GM21423 (cell line): ENCODE measurements around the gene RASGEF1C.
"Not testable (repeated sequence)": the region's sequence is repeated elsewhere in the genome, so short reads cannot be mapped to it uniquely, and the experiment has no call there.

Source experiments
- ATAC-seq: cut with Tn5 transposase; IDR thresholded peaks from one replicate; pipeline ENCODE4 v1.9.1; 2021; ENCODE audit warnings: mild to moderate bottlenecking, moderate library complexity; ENCODE audit not compliant: unreplicated experiment

The RASGEF1C gene

DNA sequence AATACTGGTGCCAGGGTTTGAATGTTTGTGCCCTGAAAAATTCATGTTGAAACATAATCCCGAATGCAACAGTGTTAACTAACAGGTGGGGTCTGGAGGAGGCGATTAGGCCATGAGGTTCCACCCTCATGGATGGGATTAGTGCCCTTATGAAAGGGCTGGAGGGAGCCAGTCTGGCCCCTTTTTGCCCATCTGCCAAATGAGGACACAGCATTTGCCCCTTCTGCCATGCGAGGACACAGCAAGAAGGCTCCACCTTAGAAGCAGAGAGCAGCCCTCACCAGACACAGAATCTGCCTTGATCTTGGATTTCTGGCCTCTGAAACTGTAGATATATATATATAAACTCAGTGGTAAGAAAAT, 104.9 kb downstream of the RASGEF1C start:
- no peak for ATAC-seq

DNA sequence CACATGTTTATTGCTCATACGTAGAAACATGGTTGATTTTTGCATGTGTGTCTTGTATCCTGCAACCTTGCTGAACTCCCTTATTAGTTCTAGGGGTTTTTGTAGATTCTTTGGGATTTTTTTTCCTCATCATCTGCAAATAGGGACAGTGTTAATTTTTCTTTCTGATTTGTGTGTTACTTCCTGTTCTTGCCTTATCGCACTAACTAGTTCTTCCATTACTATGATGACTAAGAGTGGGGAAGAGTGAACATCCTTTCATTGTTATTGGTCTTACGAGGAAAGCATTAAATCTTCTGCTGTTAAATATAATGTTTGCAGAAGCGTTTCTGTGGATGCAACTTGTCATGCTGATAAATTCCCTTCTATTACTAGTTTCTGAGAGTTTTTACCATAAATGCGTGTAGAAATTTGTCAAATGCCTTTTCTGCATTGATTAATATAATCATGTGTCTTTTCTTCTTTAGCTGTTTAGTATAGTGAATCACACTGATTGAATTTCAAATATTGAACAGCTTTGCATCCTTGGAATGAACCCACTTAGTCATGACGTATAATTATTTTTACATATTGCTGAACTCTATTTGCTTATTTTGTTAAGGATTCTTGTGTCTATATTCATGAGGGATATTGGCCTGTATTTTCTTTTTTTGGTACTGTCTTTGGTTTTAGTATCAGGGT, 105.4 kb downstream of the RASGEF1C start:
- ATAC-seq = no peak

DNA sequence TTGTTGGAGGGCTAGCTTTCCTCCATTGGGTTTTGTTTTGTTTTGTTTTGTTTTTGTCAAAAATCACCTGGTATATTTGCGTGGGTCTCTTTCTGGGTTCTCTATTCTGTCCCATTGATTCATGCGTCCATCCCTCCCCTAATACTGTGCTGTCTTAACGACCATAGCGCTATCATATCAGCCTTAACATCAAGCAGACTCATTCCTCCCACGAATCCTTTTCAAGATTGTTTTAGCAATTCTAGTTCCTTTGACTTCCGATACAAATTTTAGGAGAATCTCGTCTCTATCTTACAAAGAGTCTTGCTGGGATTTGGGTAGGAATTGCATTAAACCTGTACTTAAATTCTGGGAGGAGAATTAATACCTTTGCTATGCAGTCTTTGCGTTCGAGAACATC, 106.4 kb downstream of the RASGEF1C start:
- ATAC-seq = no peak

DNA sequence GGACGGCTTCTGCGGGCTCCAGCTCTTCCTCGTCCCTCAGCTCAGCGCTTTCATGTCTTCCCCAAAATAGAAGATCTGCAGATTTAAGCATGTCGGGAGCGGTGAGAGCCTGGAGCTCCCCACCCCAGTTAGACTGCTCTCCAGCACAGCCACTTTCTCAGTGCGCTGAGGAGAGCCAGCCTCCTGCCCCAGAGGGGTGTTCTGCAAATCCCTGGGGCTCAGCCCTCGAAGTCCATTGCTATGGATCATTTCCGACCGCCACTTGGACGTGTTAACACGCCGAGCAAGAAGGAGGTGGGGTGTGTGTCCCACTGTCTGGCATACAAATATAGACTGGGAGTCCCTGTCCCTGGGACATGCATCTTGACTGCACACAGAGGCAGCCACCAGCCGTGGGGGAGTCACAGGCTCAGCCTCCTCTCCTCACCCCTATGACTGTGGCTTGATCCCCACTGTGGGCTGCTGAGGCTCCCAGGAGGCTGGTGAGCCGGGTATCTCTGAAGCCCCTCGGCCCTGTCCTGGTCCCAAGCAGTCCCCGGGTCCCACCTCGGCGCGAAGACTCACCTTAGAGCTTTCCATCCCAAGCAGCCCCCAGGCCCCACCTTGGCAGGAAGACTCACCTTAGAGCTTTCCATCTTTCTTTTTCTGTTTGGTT, 107.4 kb downstream of the RASGEF1C start:
- no peak for ATAC-seq

DNA sequence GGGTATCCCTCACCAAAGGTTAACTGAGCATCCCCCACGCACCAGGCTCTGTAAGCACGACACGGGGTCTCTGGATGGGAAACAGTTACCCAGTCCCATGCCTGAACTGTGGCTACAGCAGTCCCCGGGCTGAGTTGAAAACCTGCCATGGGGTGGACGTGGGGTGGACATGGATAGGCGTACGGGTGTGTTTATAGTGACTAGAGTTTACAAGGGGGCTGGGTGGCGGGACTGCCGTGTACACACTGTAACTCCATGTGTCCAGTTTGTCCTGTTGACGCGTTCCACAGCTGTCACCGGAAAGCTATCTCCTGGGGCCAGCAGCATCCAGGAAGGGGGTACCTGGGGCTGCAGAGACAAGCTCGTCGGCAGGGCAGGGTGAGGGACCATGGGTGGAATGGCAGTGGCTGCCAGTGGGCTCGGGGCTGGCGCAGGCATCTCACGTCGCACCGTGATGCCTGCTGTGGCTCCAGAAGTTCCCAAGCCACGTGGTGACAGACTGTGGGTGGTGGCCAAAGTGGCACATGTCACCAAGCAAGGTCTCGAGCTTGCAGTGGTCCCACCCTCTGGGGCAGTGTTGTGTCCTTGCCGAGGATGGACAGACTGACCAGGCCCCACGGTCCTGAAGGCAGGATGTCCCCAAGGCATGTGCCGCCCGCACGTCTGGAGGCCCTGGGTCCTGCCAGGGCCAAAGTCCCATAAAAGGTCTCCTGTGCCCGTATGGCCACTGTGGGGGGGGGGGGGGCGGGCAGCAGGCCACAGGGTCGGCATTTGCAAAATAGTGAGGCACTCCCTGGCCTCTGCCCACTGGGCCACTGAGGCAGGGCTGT, 108.2 kb downstream of the RASGEF1C start:
- ATAC-seq = no peak

DNA sequence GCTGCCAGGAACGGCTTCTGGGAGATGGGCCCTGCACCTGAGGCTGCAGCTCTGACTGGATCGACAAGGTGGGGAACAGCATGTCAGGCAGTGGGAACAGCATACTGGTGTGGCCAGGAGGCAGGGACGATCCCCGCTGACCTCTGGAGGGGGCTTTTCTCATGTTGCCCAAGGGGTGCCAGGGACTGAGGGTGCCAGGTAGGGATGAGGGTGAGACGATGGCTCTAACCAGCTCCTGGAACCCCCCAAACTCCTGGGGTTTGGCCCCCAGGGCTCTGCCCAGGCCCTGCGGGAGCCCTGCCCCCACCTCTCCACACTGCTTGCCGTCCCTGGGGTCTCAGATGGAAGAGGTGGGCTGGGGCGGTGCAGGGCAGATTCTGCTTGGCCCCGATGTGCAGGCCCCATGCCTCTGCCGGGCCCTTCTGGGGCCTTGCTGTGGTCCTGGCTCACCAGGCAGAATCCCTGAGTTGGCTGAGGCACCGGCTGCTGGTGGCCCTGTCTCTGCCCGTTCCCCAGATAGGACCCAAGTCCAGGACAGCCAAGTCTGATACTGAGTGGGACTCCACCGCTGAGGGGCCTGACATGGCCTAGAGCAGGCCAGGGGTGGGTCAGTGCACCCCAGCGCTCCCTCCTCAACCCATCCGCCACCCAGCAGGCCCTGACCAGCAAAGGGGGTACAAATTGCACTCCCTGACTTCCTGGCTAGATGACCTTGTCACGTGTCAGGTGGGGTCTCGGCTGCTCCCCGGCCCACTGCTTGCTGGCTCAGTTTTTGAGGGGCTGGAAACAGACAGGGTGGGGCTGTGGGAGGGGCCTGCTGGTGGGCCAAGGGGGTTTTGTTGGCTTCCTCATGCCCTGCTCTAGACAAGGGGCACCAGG, 109.0 kb downstream of the RASGEF1C start:
- no peak for ATAC-seq

DNA sequence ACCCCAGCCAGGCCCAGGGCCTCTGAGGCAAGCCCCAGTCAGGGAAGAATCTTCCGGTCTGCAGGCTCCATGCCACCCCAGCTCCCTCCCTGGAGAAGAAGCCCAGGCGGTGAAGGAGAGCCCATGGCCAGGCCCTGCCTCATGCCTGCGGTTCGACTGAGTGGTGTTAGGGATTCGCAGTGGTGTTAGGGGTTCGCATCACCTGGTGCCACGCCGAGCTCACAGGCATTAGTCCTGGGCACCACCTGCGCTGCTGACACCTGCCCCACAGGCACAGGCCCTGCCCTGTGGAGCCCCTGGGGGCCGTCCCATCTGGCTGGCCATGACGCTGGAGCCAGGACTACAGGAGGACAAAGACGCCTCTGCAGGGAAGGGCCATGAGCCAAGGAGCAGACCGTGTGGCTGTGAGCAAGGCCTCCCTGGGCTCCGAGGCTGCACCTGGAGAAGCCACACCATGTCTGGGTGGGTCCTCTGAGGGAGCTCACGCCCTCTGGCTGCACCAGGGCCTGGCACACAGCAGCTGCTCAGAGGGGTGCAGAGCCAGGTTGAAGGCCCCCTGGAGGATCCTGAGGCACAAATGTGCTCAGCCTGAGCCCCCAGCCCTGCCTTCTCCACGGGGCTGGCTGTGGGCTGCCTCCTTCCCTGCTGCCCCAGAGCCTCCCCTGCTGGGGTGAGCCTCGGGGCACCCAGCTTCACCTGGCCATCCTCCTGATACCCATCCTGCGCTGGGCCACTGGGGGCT, 109.8 kb downstream of the RASGEF1C start:
- no peak for ATAC-seq

DNA sequence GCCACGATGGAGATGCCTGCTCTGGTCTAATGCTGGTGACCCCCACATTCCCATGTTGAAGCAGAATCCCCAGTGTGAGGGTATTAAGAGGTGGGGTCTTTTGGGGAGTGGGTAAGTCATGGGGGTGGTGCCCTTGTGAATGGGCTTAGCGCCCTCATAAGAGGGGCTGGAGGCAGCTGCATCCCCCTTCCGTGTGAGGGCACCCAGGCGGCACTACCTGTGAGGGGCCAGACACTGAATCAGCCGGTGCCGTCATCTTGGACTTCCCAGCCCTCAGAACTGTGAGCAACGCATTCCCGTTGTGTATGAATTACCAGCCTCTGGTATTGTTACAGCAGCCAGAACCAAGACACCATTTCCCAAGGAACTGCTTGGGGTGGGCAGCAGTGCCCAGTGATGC, 110.5 kb downstream of the RASGEF1C start:
- ATAC-seq = no peak

DNA sequence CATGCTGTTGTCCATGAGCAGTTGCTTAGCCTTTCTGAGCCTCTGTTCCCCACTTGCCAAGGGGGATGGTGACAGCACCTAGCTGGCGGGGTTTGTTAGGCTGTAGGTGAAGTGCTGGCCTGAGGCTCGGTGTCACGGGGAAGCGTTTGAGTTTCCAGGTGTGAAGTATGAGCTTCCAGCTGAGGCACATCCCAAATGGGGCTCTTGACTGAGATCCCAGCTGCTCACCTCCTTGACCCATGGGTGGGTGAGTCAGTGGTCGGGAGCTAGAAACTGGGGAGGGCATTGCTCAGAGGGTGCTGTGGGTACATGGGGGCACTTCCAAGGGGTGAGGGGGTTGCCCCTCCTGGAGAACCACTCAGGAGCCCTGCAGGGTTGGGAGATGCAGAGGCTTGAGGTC, 111.1 kb downstream of the RASGEF1C start:
- no peak for ATAC-seq

DNA sequence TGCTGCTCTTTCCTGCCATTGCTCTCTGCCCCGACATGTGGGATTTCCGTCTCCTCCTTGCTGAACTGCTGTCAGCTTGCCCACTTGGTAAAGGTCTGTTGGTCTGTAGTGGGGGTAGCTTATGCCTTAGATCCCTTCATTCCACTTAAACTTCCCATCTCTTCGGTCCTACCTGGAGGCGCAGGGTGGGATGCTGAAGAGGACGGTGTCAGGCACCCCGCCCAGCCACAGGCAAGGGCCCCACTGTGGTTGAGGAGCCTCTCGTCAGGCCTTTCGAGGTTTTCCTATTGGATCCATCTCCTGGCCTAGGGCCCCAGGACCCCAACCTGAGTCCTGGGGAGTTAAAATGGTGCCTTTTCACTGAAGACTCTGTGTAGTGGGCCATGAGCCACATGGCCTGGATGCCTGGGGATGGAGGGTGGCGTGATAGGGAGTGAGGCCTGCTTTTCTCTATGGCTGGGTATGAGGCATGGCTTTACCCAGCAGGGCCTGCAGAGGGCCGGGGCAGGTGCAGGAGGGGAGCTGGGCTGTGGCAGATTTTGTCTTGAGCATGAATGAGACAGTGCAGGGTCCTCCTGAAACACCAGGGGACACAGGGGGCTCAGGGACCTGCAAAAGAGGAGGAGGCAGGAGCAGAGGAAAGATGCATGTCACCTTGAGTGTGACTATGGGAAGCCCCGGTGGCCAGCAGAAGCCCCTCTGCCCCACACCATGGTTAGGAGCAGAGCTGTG, 111.7 kb downstream of the RASGEF1C start:
- ATAC-seq = no peak

DNA sequence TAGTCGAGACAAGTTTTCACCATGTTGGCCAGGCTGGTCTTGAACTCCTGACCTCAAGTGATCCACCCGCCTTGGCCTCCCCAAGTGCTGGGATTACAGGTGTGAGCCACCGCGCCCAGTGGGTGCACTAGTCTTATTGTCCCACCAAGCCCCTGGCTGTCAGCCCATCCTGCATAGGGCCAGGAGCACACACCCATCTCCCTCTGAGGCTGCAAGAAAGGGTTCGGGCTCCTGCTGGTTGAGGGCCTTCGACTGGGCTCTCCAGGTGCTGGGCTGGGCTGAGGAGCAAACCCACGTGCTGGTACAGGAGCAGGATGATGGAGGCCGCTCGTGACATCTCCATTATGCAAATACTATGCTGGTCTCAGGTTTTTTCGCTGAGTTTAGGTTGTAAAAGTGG, 112.4 kb downstream of the RASGEF1C start:
- no peak for ATAC-seq

DNA sequence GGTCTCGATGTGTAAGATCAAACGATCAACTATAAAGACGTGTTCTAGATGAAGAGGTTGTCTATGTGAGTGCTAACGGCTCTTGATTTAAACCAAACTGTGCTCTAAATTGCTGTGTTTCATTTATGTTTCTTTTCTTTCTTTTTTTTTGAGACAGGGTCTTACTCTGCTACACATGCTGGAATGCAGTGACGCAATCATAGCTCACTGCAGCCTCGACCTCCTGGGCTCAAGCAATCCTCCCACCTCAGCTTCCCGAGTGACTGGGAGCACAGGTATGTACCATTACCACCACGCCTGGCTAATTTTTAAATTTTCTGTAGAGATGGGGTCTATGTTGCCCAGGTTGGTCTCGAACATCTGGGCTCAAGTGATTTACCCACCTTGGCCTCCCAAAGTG, 113.5 kb downstream of the RASGEF1C start:
- ATAC-seq = no peak

DNA sequence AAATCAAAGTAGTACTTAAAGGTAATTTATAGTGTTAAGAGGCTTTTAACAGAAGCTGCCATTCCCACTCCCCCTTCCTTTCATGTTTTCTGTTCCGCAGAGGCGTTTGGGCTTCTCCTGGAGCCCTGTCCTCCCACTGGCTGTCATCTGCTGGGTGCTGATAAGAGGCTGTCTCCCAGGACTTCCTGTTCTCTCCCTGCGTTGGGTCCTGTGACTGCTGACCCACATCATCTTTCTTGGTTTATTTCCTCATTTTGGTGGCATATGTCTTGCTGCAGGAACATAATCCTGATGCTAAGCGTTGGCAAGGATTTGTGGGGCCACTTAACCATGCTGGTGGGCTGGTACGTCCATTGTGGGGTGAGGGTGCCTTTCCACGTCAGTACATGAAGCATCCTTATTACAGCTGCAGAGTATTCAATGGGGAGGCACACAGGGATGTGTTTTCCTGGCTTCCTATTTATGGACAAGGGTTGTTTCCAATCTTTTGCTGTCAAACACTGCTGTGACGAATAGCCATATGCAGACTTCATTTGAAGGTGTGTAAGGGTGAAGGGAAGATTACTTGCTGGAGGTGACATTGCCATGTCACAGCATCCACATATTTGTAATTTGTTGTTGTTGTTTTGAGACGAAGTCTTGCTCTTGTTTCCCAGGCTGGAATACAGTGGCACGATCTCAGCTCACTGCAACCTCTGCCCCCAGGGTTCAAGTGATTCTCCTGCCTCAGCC, 115.2 kb downstream of the RASGEF1C start:
- no peak for ATAC-seq

DNA sequence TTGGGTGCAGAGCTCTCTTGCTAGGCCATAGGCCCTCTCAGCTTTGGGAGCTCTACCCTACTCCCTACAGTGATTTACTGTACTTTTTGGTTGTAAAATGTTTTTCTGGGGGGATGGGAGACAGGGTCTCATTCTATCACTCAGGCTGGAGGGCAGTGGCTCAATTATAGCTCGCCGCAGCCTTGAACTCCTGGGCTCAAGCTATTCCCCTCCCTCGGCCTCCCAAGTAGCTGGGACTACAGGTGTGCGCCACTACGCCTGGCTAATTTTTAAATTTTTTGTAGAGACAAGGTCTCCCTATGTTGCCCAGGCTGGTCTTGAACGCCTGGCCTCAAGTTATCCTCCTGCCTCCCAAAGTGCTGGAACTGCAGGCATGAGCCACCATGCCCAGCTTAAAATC, 115.8 kb downstream of the RASGEF1C start:
- ATAC-seq = no peak

DNA sequence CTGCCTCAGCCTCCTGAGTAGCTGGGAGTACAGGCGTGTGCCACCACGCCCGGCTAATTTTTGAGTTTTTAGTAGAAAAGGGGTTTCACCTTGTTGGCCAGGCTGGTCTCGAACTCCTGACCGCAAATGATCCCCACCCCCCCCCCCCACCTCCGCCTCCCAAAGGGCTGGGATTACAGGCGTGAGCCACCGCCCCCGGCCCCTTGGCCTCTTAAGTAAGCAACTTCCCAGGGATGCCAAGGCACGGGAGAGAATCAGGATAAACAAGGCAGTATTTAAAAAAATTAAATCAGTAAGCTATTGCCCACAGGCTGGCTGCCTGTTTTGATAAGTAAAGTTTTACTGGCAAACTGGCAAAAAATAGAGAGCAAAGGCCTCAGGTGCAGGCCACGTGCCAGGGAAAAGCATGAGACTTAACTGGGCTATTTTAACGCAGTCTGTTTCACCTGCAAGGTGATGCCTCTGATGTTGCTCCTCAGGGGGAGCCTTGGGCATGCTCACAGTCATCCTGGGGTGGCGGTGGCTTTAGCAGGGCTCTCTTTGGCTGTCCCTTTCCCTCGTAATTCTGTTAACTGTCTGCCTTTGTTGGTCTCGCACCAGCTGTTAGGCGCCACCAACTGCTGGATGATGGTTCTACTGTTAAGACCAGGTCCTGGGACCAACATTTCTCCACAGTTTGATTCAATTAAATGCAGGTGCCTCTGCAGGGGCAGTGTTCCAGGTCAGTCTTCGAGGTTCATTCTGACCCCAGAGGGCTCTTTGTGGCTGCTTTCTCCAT, 118.1 kb downstream of the RASGEF1C start:
- no peak for ATAC-seq

DNA sequence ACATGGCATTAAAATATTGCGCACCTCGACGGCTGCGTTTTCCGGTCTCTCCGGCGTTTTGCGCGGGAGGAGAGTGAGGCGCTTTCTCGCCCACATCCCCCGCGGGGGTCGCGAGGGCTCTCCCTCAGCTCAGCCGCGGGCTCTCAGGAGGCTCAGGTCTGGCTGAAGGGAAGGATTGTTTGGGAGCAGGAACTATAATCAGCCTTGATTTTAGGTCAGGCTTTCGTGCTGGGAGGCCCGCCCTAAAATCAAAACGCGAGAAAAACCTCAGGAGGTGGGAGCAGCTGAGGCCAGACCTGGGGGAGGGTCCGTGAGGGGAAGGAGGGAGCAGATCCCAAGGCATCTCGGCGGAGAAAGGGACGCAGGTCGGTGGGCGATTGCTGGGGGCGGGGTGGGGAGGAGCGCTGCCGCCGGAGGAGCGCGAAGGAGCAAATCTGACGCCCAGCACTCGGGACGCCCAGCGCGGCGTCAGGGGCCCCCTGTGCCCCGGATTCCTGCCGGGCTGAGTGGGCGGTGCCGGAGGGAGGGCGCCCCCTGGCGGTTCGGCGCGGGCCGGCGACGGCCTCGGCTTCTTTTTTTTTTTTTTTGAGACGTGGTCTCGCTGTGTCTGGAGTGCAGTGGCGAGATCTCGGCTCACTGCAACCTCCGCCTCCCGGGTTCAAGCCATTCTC, 118.8 kb downstream of the RASGEF1C start:
- ATAC-seq = no peak

DNA sequence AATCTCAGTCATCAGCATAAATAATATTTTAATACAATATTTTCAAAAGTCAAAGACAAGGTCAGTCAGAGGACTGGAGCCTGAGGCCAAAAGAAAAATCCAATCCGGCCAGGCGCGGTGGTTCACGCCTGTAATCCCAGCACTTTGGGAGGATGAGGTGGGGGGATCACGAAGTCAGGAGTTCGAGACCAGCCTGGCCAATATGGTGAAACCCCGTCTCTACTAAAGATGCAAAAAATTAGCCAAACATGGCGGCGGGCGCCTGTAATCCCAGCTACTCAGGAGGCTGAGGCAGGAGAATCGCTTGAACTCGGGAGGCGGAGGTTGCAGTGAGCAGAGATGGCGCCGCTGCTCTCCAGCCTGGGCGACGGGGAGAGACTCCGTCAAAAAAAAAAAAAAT, 119.4 kb downstream of the RASGEF1C start:
- ATAC-seq = not testable (repeated sequence)

DNA sequence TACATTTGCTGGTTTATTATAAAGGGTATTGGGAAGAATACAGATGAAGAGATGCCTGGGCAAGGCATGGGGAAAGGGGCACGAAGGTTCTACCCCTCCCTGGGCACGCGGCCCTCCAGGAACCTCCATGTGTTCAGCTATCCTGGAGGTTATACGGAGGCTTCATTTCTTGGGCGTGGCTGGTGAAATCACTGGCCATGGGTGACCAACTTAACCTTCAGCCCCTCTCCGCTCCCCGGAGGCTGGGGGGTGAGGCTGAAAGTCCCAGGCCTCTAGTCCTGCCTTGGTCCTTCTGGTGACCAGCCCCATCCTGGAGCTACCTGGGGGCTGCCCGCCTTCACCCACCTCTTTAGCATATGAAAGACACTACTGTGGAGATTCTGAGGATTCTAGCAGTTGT, 120.5 kb downstream of the RASGEF1C start:
- no peak for ATAC-seq
